HEK293 (cell line): Measurements from ENCODE around the gene ELF3.
"Not testable (repeated sequence)": the region's sequence is repeated elsewhere in the genome, so short reads cannot be mapped to it uniquely, and the experiment has no call there.

Experiments
- CTCF ChIA-PET: fragments of 350-600 bp; formaldehyde crosslinking; extraction: SDS; loops from one replicate; lab custom pipeline; 2021; ENCODE audit warnings: antibody characterized with exemption; lab: Yijun Ruan, JAX
- POLR2A ChIA-PET: fragments of 300-600 bp; formaldehyde crosslinking; extraction: SDS; loops from one replicate; lab custom pipeline; 2020; ENCODE audit warnings: antibody characterized with exemption, inconsistent platforms; lab: Yijun Ruan, JAX
- H3K27ac ChIP-seq: fragments of 200-500 bp; sonication (Bioruptor generic); 2 replicates; pipeline ENCODE4 v1.5.1; 2014; ENCODE audit warnings: low read depth, low read length, control low read depth, inconsistent platforms; ENCODE audit errors: extremely low read depth
- H3K36me3 ChIP-seq, 2 experiments: fragments of 200-500 bp in 1 of 2; sonication (Bioruptor generic) in 1 of 2; 1 replicate in 1 of 2; 2 replicates in 1 of 2; pipeline ENCODE4 v1.5.1; 2014 to 2017; ENCODE audit warnings: inconsistent platforms in 2 of 2, low read length in 2 of 2; ENCODE audit not compliant: control insufficient read depth in 2 of 2, insufficient read depth in 1 of 2
- H3K4me1 ChIP-seq: fragments of 200-500 bp; sonication (Bioruptor generic); 2 replicates; pipeline ENCODE4 v1.5.1; 2014; ENCODE audit warnings: mild to moderate bottlenecking, low read length, inconsistent platforms; ENCODE audit not compliant: control insufficient read depth, insufficient read depth
- H3K4me3 ChIP-seq: 2 replicates; pipeline ENCODE4 v1.5.1; 2011; ENCODE audit warnings: low read depth, mild to moderate bottlenecking, control low read depth, low read length, moderate library complexity
- H3K9me3 ChIP-seq: fragments of 200-500 bp; sonication (Bioruptor generic); 2 replicates; pipeline ENCODE4 v1.5.1; 2014; ENCODE audit warnings: low read depth, low read length, inconsistent platforms; ENCODE audit not compliant: control insufficient read depth, insufficient read depth
- WT1 ChIP-seq: fragments of 450-650 bp; formaldehyde crosslinking; IDR thresholded peaks from 2 replicates; pipeline ENCODE4 v1.5.1; 2016; ENCODE audit warnings: missing biosample characterization, missing genetic modification characterization
- ZFP69B ChIP-seq: fragments of 450-650 bp; formaldehyde crosslinking; IDR thresholded peaks from 2 replicates; pipeline ENCODE4 v1.5.1; 2016; ENCODE audit warnings: missing biosample characterization, missing genetic modification characterization
- ZNF121 ChIP-seq: fragments of 450-650 bp; formaldehyde crosslinking; IDR thresholded peaks from 2 replicates; pipeline ENCODE4 v1.5.1; 2016; ENCODE audit warnings: missing biosample characterization, missing genetic modification characterization
- ZNF692 ChIP-seq: fragments of 450-650 bp; formaldehyde crosslinking; IDR thresholded peaks from 2 replicates; pipeline ENCODE4 v1.5.1; 2016; ENCODE audit warnings: missing biosample characterization, missing genetic modification characterization
- ZNF830 ChIP-seq: fragments of 450-650 bp; IDR thresholded peaks from 2 replicates; pipeline ENCODE4 v1.5.0; 2018; ENCODE audit warnings: missing biosample characterization, missing genetic modification characterization, low read depth, mild to moderate bottlenecking, moderate library complexity
- TF ChIP-seq, protein P1 (sequence below): fragments of 450-650 bp; formaldehyde crosslinking; IDR thresholded peaks from 2 replicates; pipeline ENCODE4 v1.5.1; 2016; ENCODE audit warnings: missing biosample characterization, missing genetic modification characterization

ELF3 gene

GRCh38 chr1:202061787-202062186, 51.4 kb downstream of the ELF3 start:
- H3K27ac ChIP-seq, H3K9me3 ChIP-seq, H3K36me3 ChIP-seq, H3K4me3 ChIP-seq, H3K4me1 ChIP-seq: not testable (repeated sequence)
- CTCF ChIA-PET: interaction anchor here (1.1 kb wide), 1 partner anchor 52 kb away, joined by 4 read pairs; no protein-coding TSS in a partner anchor
- POLR2A ChIA-PET: interaction anchor here (0.7 kb wide), 1 partner anchor 18 kb away, joined by 3 read pairs; no protein-coding TSS in a partner anchor

- CTCF ChIA-PET: interaction anchor here (0.6 kb wide), 1 partner anchor 179 kb away, joined by 3 read pairs; no protein-coding TSS in a partner anchor
- TF ChIP-seq ZNF121 (tag by site-specific recombination): peak; percentile 58
- TF ChIP-seq, all 188 proteins: peak for 1; not testable (repeated sequence) for 187
- H3K4me1 ChIP-seq, H3K27ac ChIP-seq, H3K4me3 ChIP-seq, POLR2A ChIA-PET, H3K36me3 ChIP-seq, H3K9me3 ChIP-seq: not testable (repeated sequence)
These were observed 52.2 kb downstream of the ELF3 start for GRCh38 chr1:202062636-202063035.

GRCh38 chr1:202063093-202063492, 52.7 kb downstream of the ELF3 start:
- ChIA-PET POLR2A (interaction anchor here (1.6 kb wide), 1 partner anchor 28 kb away, joined by 4 read pairs; no protein-coding TSS in a partner anchor), CTCF (interaction anchor here (0.6 kb wide), 1 partner anchor 178 kb away, joined by 3 read pairs; no protein-coding TSS in a partner anchor)
- Histone ChIP-seq H3K4me1 (0 out of 2 replicates have a peak, but pooled peaks cover 4% of the 10 kb centered on the region), H3K27ac (no peak overlapping the region), H3K9me3 (no peaks in the 10 kb centered on the region), H3K36me3 (no peaks in the 10 kb centered on the region), H3K4me3 (no peak overlapping the region)
- TF ChIP-seq ZFP69B (peak; percentile 87), ZNF830 (tag by site-specific recombination) (no peak), ZNF692 (tag by site-specific recombination) (peak; percentile 87)

GRCh38 chr1:202064889-202065312, 54.5 kb downstream of the ELF3 start:
- H3K4me3 ChIP-seq, CTCF ChIA-PET, H3K4me1 ChIP-seq, H3K9me3 ChIP-seq, H3K36me3 ChIP-seq, H3K27ac ChIP-seq: not testable (repeated sequence)
- TF ChIP-seq WT1: 0 out of 2 replicates have a peak, but pooled peaks have one; percentile 39
- TF ChIP-seq, protein P1, sequence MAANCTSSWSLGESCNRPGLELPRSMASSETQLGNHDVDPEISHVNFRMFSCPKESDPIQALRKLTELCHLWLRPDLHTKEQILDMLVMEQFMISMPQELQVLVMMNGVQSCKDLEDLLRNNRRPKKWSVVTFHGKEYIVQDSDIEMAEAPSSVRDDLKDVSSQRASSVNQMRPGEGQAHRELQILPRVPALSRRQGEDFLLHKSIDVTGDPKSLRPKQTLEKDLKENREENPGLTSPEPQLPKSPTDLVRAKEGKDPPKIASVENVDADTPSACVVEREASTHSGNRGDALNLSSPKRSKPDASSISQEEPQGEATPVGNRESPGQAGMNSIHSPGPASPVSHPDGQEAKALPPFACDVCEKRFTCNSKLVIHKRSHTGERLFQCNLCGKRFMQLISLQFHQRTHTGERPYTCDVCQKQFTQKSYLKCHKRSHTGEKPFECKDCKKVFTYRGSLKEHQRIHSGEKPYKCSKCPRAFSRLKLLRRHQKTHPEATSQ (tag by site-specific recombination): 0 out of 2 replicates have a peak, but pooled peaks have one; percentile 23
- TF ChIP-seq, all 188 proteins: peak for 2; not testable (repeated sequence) for 186
- POLR2A ChIA-PET: interaction anchor here (0.7 kb wide), 1 partner anchor 8 kb away, joined by 3 read pairs; no protein-coding TSS in a partner anchor
